CD4-positive, alpha-beta T cell treated with Interleukin-2 at 100 ng/mL for 4 hours (primary cell): Measurements from ENCODE around the gene VPS26C.

Experiments used
- DNase-seq: peaks from one replicate; pipeline ENCODE4 v3.0.0-alpha.2; 2020; ENCODE audit warnings: low spot score

Gene VPS26C

DNA sequence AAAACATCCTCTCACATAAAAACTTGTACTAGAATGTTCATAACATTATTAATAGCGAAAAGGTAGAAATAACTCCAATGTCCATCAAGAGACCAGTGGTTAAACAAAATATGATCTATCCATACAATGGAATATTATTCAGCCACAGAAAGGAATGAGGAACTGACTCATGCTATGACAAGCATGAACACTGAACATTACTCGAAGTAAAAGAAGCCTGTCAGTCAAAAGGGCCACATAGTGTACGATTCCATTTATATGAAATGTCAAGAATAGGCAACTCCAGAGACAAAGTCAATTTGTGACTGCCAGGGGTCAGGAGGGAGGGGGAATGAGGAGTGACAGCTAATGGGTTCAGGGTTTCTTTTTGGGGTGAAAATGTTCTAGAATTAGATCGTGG lies 2.3 kb downstream of the VPS26C start:
- no peak for DNase-seq

DNA sequence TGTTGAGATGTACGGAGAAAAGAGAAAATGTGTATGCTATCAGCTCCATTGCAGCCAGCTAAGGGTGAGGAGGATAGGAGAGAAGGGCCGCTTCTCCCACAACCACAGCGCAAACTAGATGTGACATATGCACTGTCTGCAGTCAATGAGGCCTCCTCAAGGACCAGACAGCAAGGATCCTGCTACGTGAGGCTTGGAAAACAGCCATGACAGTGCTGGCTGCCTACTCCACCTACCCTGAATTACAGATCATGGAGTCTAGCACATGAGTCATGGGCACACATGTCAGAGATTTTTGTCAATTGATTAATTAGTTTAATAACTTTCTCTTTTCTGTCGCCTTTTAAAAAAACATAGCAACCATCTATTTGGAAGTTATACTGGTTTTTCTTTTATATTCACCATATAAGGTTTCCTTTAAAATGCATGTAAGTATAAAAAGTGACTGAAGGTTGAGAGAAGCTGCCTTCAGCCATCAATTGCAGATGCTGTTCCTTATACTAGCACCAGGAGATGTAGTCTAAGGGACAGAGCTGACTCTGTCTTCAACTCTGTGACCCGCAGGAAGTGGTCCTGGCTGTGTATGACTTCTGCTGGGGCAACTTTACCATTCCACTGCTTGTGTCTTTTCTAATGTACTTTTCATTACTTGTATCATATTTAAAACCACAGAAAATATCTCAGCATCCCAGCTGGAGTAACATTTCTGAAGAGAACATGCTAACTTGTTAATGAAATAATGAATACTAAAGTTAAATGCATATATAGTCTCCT lies 3.1 kb downstream of the VPS26C start:
- DNase-seq: no peak

DNA sequence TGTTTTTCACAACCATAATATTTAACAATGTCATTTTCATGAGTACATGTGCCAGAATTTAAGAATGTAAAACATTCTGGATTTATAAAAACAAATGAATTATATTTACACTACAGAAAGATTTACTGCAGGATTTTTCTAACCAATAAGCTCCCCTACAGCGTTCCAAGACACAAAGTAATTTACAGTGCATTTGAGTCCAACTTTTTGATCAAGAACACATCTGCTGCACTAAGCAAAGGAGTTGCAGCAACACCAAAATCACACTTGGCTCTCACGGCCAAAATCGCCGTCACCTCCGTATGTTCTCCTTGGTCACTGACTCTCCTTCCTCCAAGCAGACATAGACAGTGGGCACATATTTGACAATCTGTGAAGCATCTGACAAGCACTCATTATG lies 7.7 kb downstream of the VPS26C start:
- DNase-seq: no peak

- peak; percentile 79 for DNase-seq
Measured at GRCh38 chr21:37257967-37258877, 8.9 kb downstream of the VPS26C start.

DNA sequence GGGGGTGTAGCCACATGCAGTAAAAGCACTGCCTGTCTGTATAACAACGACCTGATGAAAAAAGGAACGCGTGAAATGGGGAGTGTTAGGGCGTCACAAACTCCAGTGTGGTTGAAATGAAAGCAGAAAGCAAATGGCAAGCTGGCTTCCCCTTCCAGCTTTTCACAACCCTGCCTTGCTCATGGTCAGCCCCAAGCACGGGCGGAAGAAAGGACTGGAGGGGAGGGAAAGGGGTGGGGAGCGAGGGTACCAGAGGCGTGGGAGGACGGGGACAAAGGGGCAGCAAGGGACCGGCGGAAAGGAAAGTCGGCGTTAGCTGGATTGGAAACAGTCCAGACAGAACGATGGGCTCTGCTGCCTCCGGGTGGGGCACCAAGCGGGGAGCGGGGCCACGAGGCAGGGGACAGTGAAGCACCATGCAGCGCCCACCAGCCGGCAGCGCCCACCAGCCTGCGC lies 9.6 kb downstream of the VPS26C start:
- DNase-seq: no peak

DNA sequence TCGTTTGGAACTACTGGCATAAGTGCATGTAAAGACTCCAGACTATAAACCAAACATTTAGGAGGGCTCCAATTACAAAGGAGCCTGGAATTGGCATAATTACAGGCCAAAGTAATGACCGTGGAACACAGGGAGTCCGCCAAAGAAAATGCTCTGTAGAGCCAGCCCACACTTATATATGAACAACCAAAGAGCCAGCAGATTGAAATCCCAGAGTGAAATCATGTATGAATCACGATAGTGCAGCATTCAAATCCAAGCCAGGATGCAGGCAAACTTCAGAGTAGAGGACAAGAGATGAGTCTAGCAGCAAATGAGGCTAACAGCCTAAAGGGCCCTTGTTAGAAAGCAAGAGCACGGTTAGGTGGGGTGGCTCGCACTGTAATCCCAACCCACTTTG lies 13.1 kb downstream of the VPS26C start:
- DNase-seq: no peak

DNA sequence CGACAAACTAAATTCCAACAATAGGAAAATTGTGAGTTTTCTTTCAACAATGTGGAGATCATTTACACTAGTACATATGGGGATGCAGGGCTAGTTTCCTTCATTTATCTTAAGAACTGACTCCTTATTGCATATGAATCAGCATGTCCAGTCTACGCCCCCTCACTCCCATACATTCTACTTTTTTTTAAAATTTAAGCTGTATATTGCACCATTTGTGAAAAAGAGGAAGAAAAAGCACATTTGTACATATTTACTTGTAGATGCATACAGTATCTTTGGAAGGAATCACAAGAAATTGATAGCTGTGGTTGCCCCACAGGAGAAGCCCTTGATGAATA lies 15.9 kb downstream of the VPS26C start:
- no peak for DNase-seq

DNA sequence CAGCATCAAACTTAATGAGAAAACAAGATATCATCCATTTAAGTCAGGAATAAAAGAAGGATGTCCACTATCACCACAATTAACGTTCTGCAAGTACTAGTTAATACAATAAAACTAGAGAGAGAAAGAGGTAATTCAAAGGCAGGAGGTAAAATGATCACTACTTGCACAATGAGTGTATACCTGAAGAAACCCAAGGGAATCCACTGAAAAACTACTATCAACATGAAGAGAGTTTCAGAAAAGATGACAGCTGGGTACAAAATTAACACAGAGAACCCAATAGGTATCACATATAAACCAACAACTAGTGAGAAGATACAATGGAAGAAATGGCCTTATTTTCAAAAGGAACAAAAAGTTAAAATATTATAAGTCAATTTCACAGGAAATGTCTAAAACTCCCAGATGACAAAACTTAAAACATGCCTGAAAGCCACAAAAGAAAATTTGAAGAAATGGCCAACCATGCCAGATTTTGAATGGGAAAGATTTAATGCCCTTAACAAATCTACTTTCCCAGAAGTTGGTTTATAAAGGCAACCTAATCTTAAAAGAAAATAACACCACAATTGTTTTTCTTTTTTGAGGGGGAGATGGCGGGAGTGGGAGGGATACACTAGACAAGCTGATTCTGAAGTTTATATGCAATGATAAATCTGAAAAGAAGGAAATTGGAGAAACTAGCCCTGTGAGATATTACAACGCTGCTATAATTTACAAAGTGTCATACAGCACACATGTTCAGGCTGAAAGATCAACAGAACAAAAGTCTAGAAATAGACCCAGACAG lies 17.8 kb downstream of the VPS26C start:
- no peak for DNase-seq

GRCh38 chr21:37248298-37248697 lies 18.8 kb downstream of the VPS26C start:
- DNase-seq: no peak

DNA sequence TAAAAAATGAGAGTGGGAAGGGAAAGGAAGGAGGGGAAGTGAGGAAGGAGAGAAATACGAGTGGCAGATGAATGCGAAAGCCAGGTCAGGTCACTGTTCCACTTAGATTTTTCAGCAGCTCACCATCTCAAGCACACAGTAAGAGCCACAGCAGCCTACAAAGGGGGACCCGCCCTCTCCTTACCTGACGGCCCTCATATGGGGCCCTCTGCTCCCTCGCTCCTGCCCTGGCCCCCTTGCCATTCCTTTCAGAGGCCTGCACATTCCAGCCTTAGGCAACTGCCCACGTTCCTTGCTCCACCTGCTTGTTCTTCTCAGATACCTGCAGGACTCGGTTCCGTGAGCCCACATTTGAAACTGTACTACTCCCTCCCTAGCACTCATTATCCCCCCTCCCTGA lies 22.0 kb downstream of the VPS26C start:
- no peak for DNase-seq

DNA sequence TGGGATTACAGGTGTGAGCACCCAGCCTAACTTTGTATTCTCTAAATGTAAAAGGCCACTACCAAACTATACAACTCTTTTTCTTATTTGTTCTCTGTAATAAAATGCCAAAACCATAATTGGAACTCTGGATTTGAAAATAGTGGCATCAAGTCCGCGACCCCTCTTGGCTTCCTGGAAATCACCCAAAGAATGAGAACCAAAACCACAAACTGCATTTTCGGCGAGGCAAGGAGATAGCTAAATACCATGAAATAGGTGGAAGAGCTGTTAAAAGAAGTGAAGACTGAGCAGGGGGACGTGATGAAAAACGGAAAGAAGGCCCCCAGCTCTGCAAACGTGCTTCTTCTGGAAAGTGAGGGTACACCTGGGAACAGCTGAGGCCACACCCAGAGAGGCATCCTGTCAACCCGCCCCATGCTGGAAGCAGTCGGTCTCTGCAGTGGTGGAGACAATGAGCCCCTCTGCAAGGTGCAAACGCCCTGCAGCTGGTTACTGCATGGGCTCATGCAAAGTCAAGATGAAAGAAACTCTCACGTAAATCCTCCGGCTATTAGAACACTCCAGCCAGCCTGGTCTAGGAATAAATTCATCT lies 22.5 kb downstream of the VPS26C start:
- peak; percentile 15 for DNase-seq

- DNase-seq: no peak
Measured at GRCh38 chr21:37243961-37244360, 23.2 kb downstream of the VPS26C start.

DNA sequence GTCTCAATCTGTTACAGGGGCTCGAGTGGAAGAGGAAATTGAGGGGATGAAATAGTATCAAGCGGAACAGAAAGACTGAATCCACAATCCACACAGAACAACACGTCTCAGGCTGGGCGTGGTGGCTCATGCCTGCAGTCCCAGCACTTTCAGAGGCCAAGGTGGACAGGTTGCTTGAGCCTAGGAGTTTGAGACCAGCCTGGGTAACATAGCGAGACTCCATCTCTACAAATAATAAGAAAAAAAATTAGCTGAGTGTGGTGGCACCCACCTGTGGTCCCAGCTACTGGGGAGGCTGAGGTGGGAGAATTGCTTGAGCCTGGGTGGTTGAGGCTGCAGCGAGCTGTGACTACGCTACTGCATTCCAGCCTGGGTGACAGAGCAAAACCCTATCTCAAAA lies 25.7 kb downstream of the VPS26C start:
- no peak for DNase-seq

GRCh38 chr21:37240978-37241377 lies 26.2 kb downstream of the VPS26C start:
- DNase-seq: no peak

- no peak for DNase-seq
Measured at GRCh38 chr21:37237764-37238163, 29.4 kb downstream of the VPS26C start.

DNA sequence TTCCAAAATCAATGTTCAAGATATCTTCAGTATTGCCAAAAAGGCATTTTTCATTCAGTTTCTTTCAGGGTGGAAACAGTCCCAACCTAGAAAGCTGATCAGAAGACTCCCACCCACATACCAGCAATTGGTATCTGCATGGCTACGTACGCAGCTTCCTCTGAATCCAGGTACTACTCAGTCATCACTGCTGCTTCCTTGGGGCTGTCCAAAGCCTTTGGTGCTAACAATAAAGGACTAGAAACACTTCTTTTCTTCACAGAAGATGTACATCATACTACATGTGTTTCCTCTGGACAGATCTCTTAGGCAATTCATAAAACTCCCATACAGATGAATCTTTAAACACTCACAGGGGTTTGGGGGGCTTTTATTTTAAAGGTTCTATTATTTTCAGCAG lies 29.8 kb downstream of the VPS26C start:
- no peak for DNase-seq

- no peak for DNase-seq
Measured at GRCh38 chr21:37233551-37234146, 33.5 kb downstream of the VPS26C start.

- no peak for DNase-seq
Measured at GRCh38 chr21:37232274-37233018, 34.7 kb downstream of the VPS26C start.

DNA sequence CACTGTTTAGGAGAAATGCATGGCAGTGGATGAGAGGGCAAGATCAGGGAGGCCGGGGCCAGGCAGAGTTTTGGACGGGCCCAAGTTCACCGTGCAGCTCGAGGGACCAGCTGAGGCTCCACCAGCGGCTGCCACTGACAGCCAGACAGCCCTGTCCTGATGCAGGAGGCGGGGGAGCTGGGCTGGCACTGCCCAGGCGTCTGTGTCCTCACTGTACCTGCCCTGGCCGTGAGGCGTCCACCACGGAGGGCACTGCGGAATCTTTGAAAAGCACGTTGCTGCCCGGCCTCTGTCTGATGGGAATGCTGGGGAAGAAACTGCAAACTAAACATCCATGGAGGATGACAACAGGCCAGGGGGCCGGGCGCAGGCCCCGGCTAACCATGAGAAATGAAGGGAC lies 35.5 kb downstream of the VPS26C start:
- no peak for DNase-seq

DNA sequence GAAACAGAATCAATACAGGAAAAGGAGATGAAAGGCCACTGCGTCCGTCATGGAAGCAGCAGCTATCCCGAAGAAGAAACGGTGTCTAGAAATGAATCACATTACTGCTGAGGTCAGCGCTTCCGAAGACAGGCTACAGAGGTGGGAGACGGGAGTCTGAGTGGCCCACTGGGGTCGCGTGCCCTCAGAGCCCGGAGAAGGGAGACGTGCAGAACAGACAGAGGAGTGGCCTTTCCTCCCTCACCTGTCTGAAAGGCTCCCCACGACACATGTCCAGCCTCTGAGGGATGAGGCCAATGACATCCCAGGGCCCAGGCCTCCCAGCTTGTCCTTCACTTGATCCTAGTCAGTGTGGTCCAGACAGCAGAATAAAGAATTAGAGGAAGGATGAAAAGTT lies 35.9 kb downstream of the VPS26C start:
- no peak for DNase-seq

- DNase-seq: no peak
Measured at GRCh38 chr21:37230632-37231248, 36.4 kb downstream of the VPS26C start.
